Neural progenitor cell (in vitro differentiated cells): ENCODE results near the gene PWWP2B. TPM values are rescaled to one million over a fixed set of nuclear protein-coding genes. Genes with fewer than 3 reads are reported as not detected.

ENCODE experiments used
- DNase-seq: peaks from one replicate; pipeline ENCODE4 v3.0.0-alpha.2; 2016; ENCODE audit warnings: low spot score
- H2AFZ ChIP-seq: fragments of 200-600 bp; sonication (generic); replicated peaks from 2 replicates; pipeline ENCODE4 v1.6.1; 2016; ENCODE audit warnings: antibody characterized with exemption
- H3F3A ChIP-seq: fragments of 200-600 bp; sonication (generic); 2 replicates; pipeline ENCODE4 v1.6.1; 2016; ENCODE audit warnings: antibody characterized with exemption, low read depth
- H3K27ac ChIP-seq: fragments of 200-600 bp; sonication (generic); 2 replicates; pipeline ENCODE4 v1.5.1; 2016; ENCODE audit warnings: mild to moderate bottlenecking
- H3K27me3 ChIP-seq: fragments of 200-600 bp; sonication (generic); 2 replicates; pipeline ENCODE4 v1.6.1; 2016; ENCODE audit warnings: mild to moderate bottlenecking, moderate library complexity
- H3K36me3 ChIP-seq: fragments of 200-600 bp; sonication (generic); 2 replicates; pipeline ENCODE4 v1.5.1; 2016
- H3K4me1 ChIP-seq: fragments of 200-600 bp; sonication (generic); 2 replicates; pipeline ENCODE4 v1.6.1; 2016; ENCODE audit warnings: mixed run types
- H3K4me2 ChIP-seq: fragments of 200-600 bp; sonication (generic); 2 replicates; pipeline ENCODE4 v1.6.1; 2016
- H3K4me3 ChIP-seq: fragments of 200-600 bp; sonication (generic); 2 replicates; pipeline ENCODE4 v1.5.1; 2016
- H3K79me2 ChIP-seq: fragments of 200-600 bp; sonication (generic); 2 replicates; pipeline ENCODE4 v1.6.1; 2016; ENCODE audit warnings: low read depth
- H3K9ac ChIP-seq: fragments of 200-600 bp; sonication (generic); 2 replicates; pipeline ENCODE4 v1.6.1; 2016
- H3K9me3 ChIP-seq: fragments of 200-600 bp; sonication (generic); 2 replicates; pipeline ENCODE4 v1.5.1; 2016; ENCODE audit warnings: low read depth
- H4K20me1 ChIP-seq: fragments of 200-600 bp; sonication (generic); 2 replicates; pipeline ENCODE4 v1.6.1; 2016; ENCODE audit warnings: low read depth
- H3K27ac Mint-ChIP-seq: 3 replicates; pipeline ENCODE4 v1.8.0; 2021; ENCODE audit warnings: mixed read lengths
- H3K27me3 Mint-ChIP-seq: 2 replicates; pipeline ENCODE4 v1.8.0; 2022; ENCODE audit warnings: low read depth, mild to moderate bottlenecking, inconsistent platforms, moderate library complexity, mixed read lengths; ENCODE audit not compliant: insufficient read depth
- H3K36me3 Mint-ChIP-seq: 3 replicates; pipeline ENCODE4 v1.8.0; 2021; ENCODE audit warnings: mixed read lengths
- H3K4me1 Mint-ChIP-seq: 3 replicates; pipeline ENCODE4 v1.8.0; 2021; ENCODE audit warnings: mixed read lengths
- H3K4me3 Mint-ChIP-seq: 3 replicates; pipeline ENCODE4 v1.8.0; 2021; ENCODE audit warnings: mild to moderate bottlenecking, moderate library complexity, mixed read lengths
- H3K9me3 Mint-ChIP-seq: 3 replicates; pipeline ENCODE4 v1.8.0; 2020; ENCODE audit warnings: mixed read lengths
- CTCF ChIP-seq: fragments of 200-600 bp; sonication (generic); IDR thresholded peaks from 2 replicates; pipeline ENCODE4 v1.5.1; 2017; ENCODE audit warnings: antibody characterized with exemption, mild to moderate bottlenecking
- EZH2 ChIP-seq: fragments of 200-600 bp; sonication (generic); IDR thresholded peaks from 2 replicates; pipeline ENCODE4 v1.6.1; 2017; ENCODE audit warnings: antibody characterized with exemption, mild to moderate bottlenecking, moderate library complexity
- EZH2phosphoT487 ChIP-seq: fragments of 200-600 bp; sonication (generic); IDR thresholded peaks from 2 replicates; pipeline ENCODE4 v1.6.1; 2017; ENCODE audit warnings: antibody characterized with exemption
- total RNA-seq: library from RNA; depleted of rRNA; stranded (reverse); fragments of >200 nt; gene quantifications from 2 replicates; pipeline ENCODE4 v1.2.3, GENCODE V29; 2015; ENCODE audit warnings: low replicate concordance

PWWP2B gene
- total RNA-seq, 1 donor from 2014 or later: 0.34 TPM

DNA sequence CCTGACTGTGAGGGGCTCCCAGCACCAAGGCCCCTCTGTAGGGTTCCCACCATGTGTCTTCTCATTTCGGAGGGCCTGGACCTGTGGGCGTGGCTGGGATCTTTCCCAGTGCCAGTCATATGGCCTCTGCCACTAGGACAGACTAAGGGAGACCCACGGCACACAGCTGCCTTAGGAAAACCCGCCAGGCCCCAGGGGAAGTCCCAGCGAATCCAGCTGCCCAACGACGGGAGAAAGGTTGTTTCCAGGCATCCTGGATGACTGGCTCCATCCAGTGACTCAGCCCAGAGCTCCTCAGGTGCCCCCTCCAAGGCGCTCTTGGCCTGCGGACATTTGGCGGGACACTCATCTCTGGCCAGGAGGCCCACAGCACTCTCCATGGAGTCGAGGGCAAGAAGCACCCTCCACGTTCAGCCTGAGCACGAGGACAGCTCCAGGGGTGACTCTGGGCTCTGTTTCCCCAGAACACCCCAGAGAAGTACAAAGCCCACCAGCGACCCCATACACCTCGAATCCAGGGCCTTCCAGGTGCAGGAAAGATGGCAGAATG lies 39.9 kb downstream of the PWWP2B start:
- Mint-ChIP-seq H3K4me1 (peaks cover 2% of the 10 kb centered on the region), H3K36me3 (peaks cover under 1% of the 10 kb centered on the region), H3K9me3 (peaks cover 2% of the 10 kb centered on the region), H3K4me3 (no peak overlapping the region), H3K27ac (peak overlapping the region; percentile 63), H3K27me3 (peaks cover 2% of the 10 kb centered on the region)
- H3K4me2 ChIP-seq: no peak overlapping the region
- no peaks in the 10 kb centered on the region for H3K27me3 ChIP-seq
- H3K79me2 ChIP-seq: no peaks in the 10 kb centered on the region
- TF ChIP-seq EZH2phosphoT487 (no peak), EZH2 (no peak), CTCF (no peak)
- no peaks in the 10 kb centered on the region for H3K9me3 ChIP-seq
- H3K4me1 ChIP-seq: peaks cover 6% of the 10 kb centered on the region
- no peak overlapping the region for H2AFZ ChIP-seq
- H3K27ac ChIP-seq: no peak overlapping the region
- no peak for DNase-seq
- H3K36me3 ChIP-seq: no peaks in the 10 kb centered on the region
- H3K4me3 ChIP-seq: no peak overlapping the region
- peaks cover 14% of the 10 kb centered on the region for H3F3A ChIP-seq
- H4K20me1 ChIP-seq: no peaks in the 10 kb centered on the region
- H3K9ac ChIP-seq: no peak overlapping the region

- Mint-ChIP-seq H3K4me3 (no peak overlapping the region), H3K4me1 (peaks cover 4% of the 10 kb centered on the region), H3K9me3 (peaks cover 2% of the 10 kb centered on the region), H3K27me3 (peaks cover 5% of the 10 kb centered on the region), H3K27ac (no peak overlapping the region), H3K36me3 (peaks cover 3% of the 10 kb centered on the region)
- no peak for DNase-seq
- Histone ChIP-seq H2AFZ (no peak overlapping the region), H3K27ac (no peak overlapping the region), H3K79me2 (no peaks in the 10 kb centered on the region), H3K27me3 (no peaks in the 10 kb centered on the region), H3F3A (peaks cover 13% of the 10 kb centered on the region), H3K9ac (no peak overlapping the region), H3K36me3 (no peaks in the 10 kb centered on the region), H3K4me1 (peaks cover 4% of the 10 kb centered on the region), H3K4me2 (no peak overlapping the region), H4K20me1 (no peaks in the 10 kb centered on the region), H3K4me3 (no peak overlapping the region), H3K9me3 (no peaks in the 10 kb centered on the region)
- TF ChIP-seq CTCF (no peak), EZH2phosphoT487 (no peak), EZH2 (no peak)
Measured at GRCh38 chr10:132437541-132437950, 40.5 kb downstream of the PWWP2B start.

DNA sequence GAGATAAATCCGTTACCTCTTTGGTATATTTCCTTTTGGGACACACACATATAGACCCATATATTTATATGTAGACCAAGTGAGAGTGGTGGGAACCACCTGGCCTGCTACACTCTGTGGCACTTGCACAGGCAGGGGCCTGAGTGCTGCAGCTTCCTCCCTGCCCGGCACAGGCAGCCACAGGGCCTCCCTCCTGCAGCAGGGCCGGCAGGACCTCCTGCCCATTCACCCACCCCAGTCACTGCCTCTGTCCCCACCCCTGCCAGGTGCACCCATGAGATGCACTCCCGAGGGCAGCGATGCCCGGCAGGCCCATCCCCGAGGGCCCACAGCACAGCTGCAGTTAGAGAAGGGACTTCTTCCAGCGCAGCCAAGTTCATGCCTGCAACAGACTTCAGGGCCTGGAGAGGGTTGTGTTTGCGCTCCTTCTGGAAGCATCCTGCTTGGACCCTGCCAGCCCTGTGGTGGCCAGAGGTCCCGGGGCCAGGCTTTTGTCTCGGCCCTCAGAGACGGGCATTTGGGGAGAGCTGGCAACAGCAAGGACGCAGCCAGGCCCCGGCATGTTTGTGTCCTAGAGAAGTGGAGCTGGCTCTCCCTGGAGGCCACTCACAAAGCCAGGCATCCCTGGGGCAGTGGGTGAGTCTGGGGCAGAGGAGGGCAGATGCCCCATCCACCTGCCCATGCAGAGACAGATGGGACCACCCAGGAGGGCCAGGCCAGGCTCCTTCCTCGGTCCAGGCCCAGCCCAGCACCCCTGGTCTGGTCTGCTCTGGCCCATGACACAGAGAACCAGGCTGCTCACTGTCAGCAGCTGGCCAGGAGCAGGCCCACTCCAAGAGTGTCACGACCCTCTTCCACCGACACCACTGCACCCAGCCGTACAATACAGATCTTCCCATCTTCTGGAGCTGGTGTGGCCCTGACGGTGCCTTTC lies 41.4 kb downstream of the PWWP2B start:
- no peaks in the 10 kb centered on the region for H4K20me1 ChIP-seq
- no peaks in the 10 kb centered on the region for H3K4me1 ChIP-seq
- no peak overlapping the region for H2AFZ ChIP-seq
- no peaks in the 10 kb centered on the region for H3K27me3 ChIP-seq
- no peaks in the 10 kb centered on the region for H3K9me3 ChIP-seq
- H3K4me3 ChIP-seq: no peak overlapping the region
- peaks cover 9% of the 10 kb centered on the region for H3F3A ChIP-seq
- TF ChIP-seq EZH2phosphoT487: no peak
- TF ChIP-seq EZH2: no peak
- TF ChIP-seq CTCF: no peak
- no peaks in the 10 kb centered on the region for H3K36me3 ChIP-seq
- H3K79me2 ChIP-seq: no peaks in the 10 kb centered on the region
- H3K4me3 Mint-ChIP-seq: no peak overlapping the region
- H3K36me3 Mint-ChIP-seq: peaks cover 3% of the 10 kb centered on the region
- H3K9ac ChIP-seq: no peak overlapping the region
- no peak overlapping the region for H3K4me2 ChIP-seq
- peak overlapping the region; percentile 79 for H3K27ac Mint-ChIP-seq
- no peak for DNase-seq
- peaks cover 2% of the 10 kb centered on the region for H3K9me3 Mint-ChIP-seq
- H3K27me3 Mint-ChIP-seq: peaks cover 5% of the 10 kb centered on the region
- H3K4me1 Mint-ChIP-seq: peaks cover 4% of the 10 kb centered on the region
- H3K27ac ChIP-seq: no peak overlapping the region
